HepG2 (cell line): ENCODE results near the gene EDN3. TPM values are rescaled to one million over a fixed set of nuclear protein-coding genes. Genes with fewer than 3 reads are reported as not detected.

Source experiments
- ARID2 ChIP-seq: sonication (generic); formaldehyde crosslinking; IDR thresholded peaks from 2 replicates; pipeline ENCODE4 v1.8.1; 2022; ENCODE audit warnings: mild to moderate bottlenecking, missing genetic modification reagents, borderline replicate concordance
- CREB1 ChIP-seq, 2 experiments: fragments of 450-650 bp in 1 of 2; IDR thresholded peaks; 2 replicates each; pipeline ENCODE4 v1.6.1; 2016 to 2017; ENCODE audit warnings: control low read depth in 1 of 2, mild to moderate bottlenecking in 1 of 2, missing compliant biosample characterization in 1 of 2, missing genetic modification characterization in 1 of 2
- JUN ChIP-seq: sonication (generic); formaldehyde crosslinking; IDR thresholded peaks from 2 replicates; pipeline ENCODE4 v1.4.0; 2020; ENCODE audit warnings: mild to moderate bottlenecking, missing genetic modification reagents
- RAD51 ChIP-seq: fragments of 450-650 bp; IDR thresholded peaks from 2 replicates; pipeline ENCODE4 v1.6.1; 2016; ENCODE audit warnings: borderline replicate concordance
- REL ChIP-seq: sonication (generic); formaldehyde crosslinking; conservative IDR thresholded peaks from 2 replicates; pipeline ENCODE4 v1.8.0; 2022; ENCODE audit warnings: mild to moderate bottlenecking, missing genetic modification reagents, moderate library complexity
- SRF ChIP-seq: IDR thresholded peaks from 2 replicates; pipeline ENCODE4 v1.6.1; 2011; ENCODE audit warnings: mild to moderate bottlenecking, low read depth, low read length, moderate library complexity
- U2AF1 ChIP-seq: fragments of 200-400 bp; formaldehyde crosslinking; optimal IDR thresholded peaks from 2 replicates; pipeline ENCODE3; 2017; ENCODE audit warnings: mild to moderate bottlenecking, low read depth, low read length
- ZBTB25 ChIP-seq: IDR thresholded peaks from 2 replicates; pipeline ENCODE4 v1.6.1; 2018; ENCODE audit warnings: missing genetic modification reagents
- ZFP90 ChIP-seq: sonication (generic); formaldehyde crosslinking; IDR thresholded peaks from 2 replicates; pipeline ENCODE4 v1.8.0; 2022; ENCODE audit warnings: missing genetic modification reagents, mild to moderate bottlenecking, inconsistent platforms, borderline replicate concordance
- ZNF205 ChIP-seq: IDR thresholded peaks from 2 replicates; pipeline ENCODE4 v1.6.1; 2018; ENCODE audit warnings: missing biosample characterization, missing genetic modification reagents
- ZNF281 ChIP-seq: sonication (generic); formaldehyde crosslinking; IDR thresholded peaks from 2 replicates; pipeline ENCODE4 v1.4.0; 2020; ENCODE audit warnings: missing genetic modification reagents, borderline replicate concordance
- ZNF337 ChIP-seq: sonication (generic); formaldehyde crosslinking; IDR thresholded peaks from 2 replicates; pipeline ENCODE4 v1.5.1; 2020; ENCODE audit warnings: missing genetic modification reagents, low read depth, mild to moderate bottlenecking, borderline replicate concordance
- ZNF589 ChIP-seq: sonication (generic); formaldehyde crosslinking; conservative IDR thresholded peaks from 2 replicates; pipeline ENCODE4 v1.8.0; 2022; ENCODE audit warnings: mild to moderate bottlenecking, moderate library complexity, missing genetic modification reagents
- ZNF816 ChIP-seq: sonication (generic); formaldehyde crosslinking; IDR thresholded peaks from 2 replicates; pipeline ENCODE4 v1.8.0; 2022; ENCODE audit warnings: missing genetic modification reagents, mild to moderate bottlenecking, borderline replicate concordance
- polyA plus RNA-seq, 8 experiments: library from polyadenylated mRNA; depleted of rRNA in 3 of 8; stranded (reverse) in 7 of 8; unstranded in 1 of 8; fragments of >200 nt; fragmentation: Illumina TruSeq in 4 of 8; extraction: Trizol in 4 of 8; gene quantifications; 2 replicates each; pipeline versions ENCODE4 v1.2.1 to v1.2.3, GENCODE V29; 2011 to 2016; ENCODE audit warnings: low read depth in 4 of 8, missing spikeins in 1 of 8, mixed read lengths in 1 of 8; ENCODE audit not compliant: insufficient read depth in 1 of 8
- total RNA-seq, 5 experiments: library from RNA; depleted of rRNA; stranded (reverse); fragments of >200 nt; fragmentation: Illumina TruSeq; extraction: Trizol; gene quantifications; 2 replicates each; pipeline ENCODE4 v1.2.3, GENCODE V29; 2016; ENCODE audit warnings: low read depth in 1 of 5

Gene EDN3
- total and polyA plus RNA-seq, 2 of the 13 experiments (the other 11 are each of a cell fraction or from before 2014, with no cell fraction given): not detected

GRCh38 chr20:59349277-59349676 is 48.9 kb downstream of the EDN3 start (continued):
- no peak for TF ChIP-seq ZNF281 (CRISPR knock-in tag)
- TF ChIP-seq ZNF337 (CRISPR knock-in tag): no peak
- TF ChIP-seq ZFP90 (CRISPR knock-in tag): no peak
- TF ChIP-seq ZNF589 (CRISPR knock-in tag): no peak
- TF ChIP-seq ZNF205 (CRISPR knock-in tag): no peak
- TF ChIP-seq SRF: no peak
- no peak for TF ChIP-seq JUN (CRISPR knock-in tag)
- TF ChIP-seq REL (CRISPR knock-in tag): no peak
- peak; percentile 30; the same call in 1 of the 2 replicates for TF ChIP-seq RAD51
- no peak for TF ChIP-seq ZNF816 (CRISPR knock-in tag)
- TF ChIP-seq U2AF1: no peak
- peak; percentile 97 for TF ChIP-seq CREB1 (IDR thresholded peaks at IDR 0.05)
- no peak for TF ChIP-seq CREB1 (CRISPR knock-in tag; IDR thresholded peaks at IDR 0.05)
- TF ChIP-seq ZBTB25 (CRISPR knock-in tag): no peak
- no peak for TF ChIP-seq ARID2 (CRISPR knock-in tag)
